ENCODE measurements around the gene SMIM5.

- TF ChIP-seq CTCF (IDR thresholded peaks at IDR 0.05) (no peak), POLR2A (IDR thresholded peaks at IDR 0.05) (no peak)
Measured at GRCh38 chr17:75623386-75623785, 9.8 kb upstream of the SMIM5 start.

Data from gastroesophageal sphincter (tissue), 3 donors.